Measurements from ENCODE around the gene MICOS13. TPM values are rescaled to one million over a fixed set of nuclear protein-coding genes. Genes with fewer than 3 reads are reported as not detected.
"Not testable (repeated sequence)": the region's sequence is repeated elsewhere in the genome, so short reads cannot be mapped to it uniquely, and the experiment has no call there.

MICOS13 gene
- total RNA-seq, 1 donor from 2014 or later: 61.0 TPM

- H3K27me3 Mint-ChIP-seq (ENCODE audit: low read depth): no peaks in the 10 kb centered on the region
Measured at GRCh38 chr19:5703819-5704818, 23.8 kb upstream of the MICOS13 start.

GRCh38 chr19:5702053-5702410, 21.7 kb upstream of the MICOS13 start:
- H3K27me3 Mint-ChIP-seq (ENCODE audit: low read depth); H3K4me3 Mint-ChIP-seq (ENCODE audit: unreplicated experiment); DNase-seq (ENCODE audit: low spot score); H3K4me1 Mint-ChIP-seq (ENCODE audit: low read depth); H3K27ac Mint-ChIP-seq (ENCODE audit: unreplicated experiment); H3K9me3 Mint-ChIP-seq (ENCODE audit: low read depth): not testable (repeated sequence)
- H3K36me3 Mint-ChIP-seq (ENCODE audit: low read depth): peaks cover 17% of the 10 kb centered on the region

More at GRCh38 chr19:5703819-5704818, 23.8 kb upstream of the MICOS13 start:
- Mint-ChIP-seq H3K4me1 (ENCODE audit: low read depth) (peaks cover 3% of the 10 kb centered on the region), H3K4me3 (ENCODE audit: unreplicated experiment) (no peak overlapping the region), H3K9me3 (ENCODE audit: low read depth) (no peaks in the 10 kb centered on the region), H3K36me3 (ENCODE audit: low read depth) (peaks cover 13% of the 10 kb centered on the region), H3K27ac (ENCODE audit: unreplicated experiment) (no peak overlapping the region)
- TF ChIP-seq CTCF (IDR thresholded peaks at IDR 0.05): no peak
- no peak for DNase-seq (ENCODE audit: low spot score)

- no peaks in the 10 kb centered on the region for H3K9me3 Mint-ChIP-seq (ENCODE audit: low read depth)
- no peak overlapping the region for H3K4me3 Mint-ChIP-seq (ENCODE audit: unreplicated experiment)
- H3K27me3 Mint-ChIP-seq (ENCODE audit: low read depth): no peaks in the 10 kb centered on the region
- no peak for DNase-seq (ENCODE audit: low spot score)
- peaks cover 3% of the 10 kb centered on the region for H3K4me1 Mint-ChIP-seq (ENCODE audit: low read depth)
- H3K27ac Mint-ChIP-seq (ENCODE audit: unreplicated experiment): no peak overlapping the region
- H3K36me3 Mint-ChIP-seq (ENCODE audit: low read depth): peaks cover 21% of the 10 kb centered on the region
- no peak for TF ChIP-seq CTCF (IDR thresholded peaks at IDR 0.05)
Measured at GRCh38 chr19:5700455-5701092, 20.3 kb upstream of the MICOS13 start.

- DNase-seq (ENCODE audit: low spot score): no peak
- H3K9me3 Mint-ChIP-seq (ENCODE audit: low read depth): no peaks in the 10 kb centered on the region
- H3K27me3 Mint-ChIP-seq (ENCODE audit: low read depth): no peaks in the 10 kb centered on the region
- no peak overlapping the region for H3K4me3 Mint-ChIP-seq (ENCODE audit: unreplicated experiment)
- no peak overlapping the region for H3K27ac Mint-ChIP-seq (ENCODE audit: unreplicated experiment)
- H3K4me1 Mint-ChIP-seq (ENCODE audit: low read depth): peaks cover 3% of the 10 kb centered on the region
- no peak for TF ChIP-seq CTCF (IDR thresholded peaks at IDR 0.05)
- H3K36me3 Mint-ChIP-seq (ENCODE audit: low read depth): peaks cover 27% of the 10 kb centered on the region
Measured at GRCh38 chr19:5698635-5699422, 18.5 kb upstream of the MICOS13 start.

- Mint-ChIP-seq H3K4me1 (ENCODE audit: low read depth) (peaks cover under 1% of the 10 kb centered on the region), H3K27ac (ENCODE audit: unreplicated experiment) (no peak overlapping the region), H3K4me3 (ENCODE audit: unreplicated experiment) (no peak overlapping the region), H3K27me3 (ENCODE audit: low read depth) (no peaks in the 10 kb centered on the region), H3K36me3 (ENCODE audit: low read depth) (peaks cover 25% of the 10 kb centered on the region), H3K9me3 (ENCODE audit: low read depth) (no peaks in the 10 kb centered on the region)
- DNase-seq (ENCODE audit: low spot score): no peak
- no peak for TF ChIP-seq CTCF (IDR thresholded peaks at IDR 0.05)
Measured at GRCh38 chr19:5697890-5698634, 17.7 kb upstream of the MICOS13 start.

Measured in chondrocyte (in vitro differentiated cells).